Astrocyte (in vitro differentiated cells and primary cell): ENCODE measurements around the gene SERPINB13. TPM values are rescaled to one million over a fixed set of nuclear protein-coding genes. Genes with fewer than 3 reads are reported as not detected.

Source experiments
- DNase-seq: peaks from one replicate; pipeline ENCODE4 v3.0.0-alpha.2; 2010; ENCODE audit warnings: low read depth
- FAIRE-seq: peaks from 2 replicates; lab custom pipeline; 2011; peaks lifted over from hg19 to GRCh38; lab: Jason Lieb, UNC
- H2AFZ ChIP-seq: 2 replicates; pipeline ENCODE4 v1.6.0; 2012; ENCODE audit warnings: low read depth, low read length, inconsistent platforms
- H3K27ac ChIP-seq: 2 replicates; pipeline ENCODE4 v1.5.1; 2011; ENCODE audit warnings: low read depth, low read length, inconsistent platforms
- H3K27me3 ChIP-seq: 2 replicates; pipeline ENCODE4 v1.6.0; 2011; ENCODE audit warnings: low read length, inconsistent platforms; ENCODE audit not compliant: insufficient read depth
- H3K36me3 ChIP-seq: 2 replicates; pipeline ENCODE4 v1.5.1; 2011; ENCODE audit warnings: low read length, inconsistent platforms; ENCODE audit not compliant: insufficient read depth
- H3K4me1 ChIP-seq: 2 replicates; pipeline ENCODE4 v1.5.1; 2011; ENCODE audit warnings: low read length, inconsistent platforms; ENCODE audit not compliant: insufficient read depth
- H3K4me2 ChIP-seq: 2 replicates; pipeline ENCODE4 v1.6.0; 2012; ENCODE audit warnings: low read length, inconsistent platforms
- H3K4me3 ChIP-seq: 2 replicates; pipeline ENCODE4 v1.5.1; 2011; ENCODE audit warnings: low read depth, mild to moderate bottlenecking, low read length, inconsistent platforms; ENCODE audit not compliant: insufficient read depth
- H3K79me2 ChIP-seq: 2 replicates; pipeline ENCODE4 v1.6.0; 2012; ENCODE audit warnings: mild to moderate bottlenecking, low read length, inconsistent platforms; ENCODE audit not compliant: insufficient read depth
- H3K9ac ChIP-seq: 2 replicates; pipeline ENCODE4 v1.6.0; 2012; ENCODE audit warnings: mild to moderate bottlenecking, low read length, inconsistent platforms
- H3K9me3 ChIP-seq: 2 replicates; pipeline ENCODE4 v1.5.1; 2012; ENCODE audit warnings: low read depth, mild to moderate bottlenecking, low read length, inconsistent platforms; ENCODE audit not compliant: insufficient read depth
- H4K20me1 ChIP-seq: 2 replicates; pipeline ENCODE4 v1.6.0; 2012; ENCODE audit warnings: low read length, inconsistent platforms; ENCODE audit not compliant: insufficient read depth
- H3K27ac Mint-ChIP-seq: one replicate; pipeline ENCODE4 v1.8.0; 2021; ENCODE audit warnings: mild to moderate bottlenecking, mixed read lengths; ENCODE audit not compliant: unreplicated experiment
- H3K27me3 Mint-ChIP-seq: one replicate; pipeline ENCODE4 v1.8.0; 2021; ENCODE audit warnings: low read depth, mixed read lengths; ENCODE audit not compliant: unreplicated experiment
- H3K36me3 Mint-ChIP-seq: one replicate; pipeline ENCODE4 v1.8.0; 2021; ENCODE audit warnings: low read depth, mixed read lengths; ENCODE audit not compliant: unreplicated experiment
- H3K4me1 Mint-ChIP-seq: one replicate; pipeline ENCODE4 v1.8.0; 2021; ENCODE audit warnings: low read depth, mixed read lengths; ENCODE audit not compliant: unreplicated experiment
- H3K4me3 Mint-ChIP-seq: one replicate; pipeline ENCODE4 v1.8.0; 2021; ENCODE audit warnings: mild to moderate bottlenecking, moderate library complexity, mixed read lengths; ENCODE audit not compliant: unreplicated experiment
- H3K9me3 Mint-ChIP-seq: one replicate; pipeline ENCODE4 v1.8.0; 2021; ENCODE audit warnings: mild to moderate bottlenecking, mixed read lengths; ENCODE audit not compliant: unreplicated experiment
- CTCF ChIP-seq: IDR thresholded peaks from 2 replicates; pipeline ENCODE4 v1.5.1; 2011; ENCODE audit warnings: low read depth, mild to moderate bottlenecking, inconsistent platforms, low read length, moderate library complexity; ENCODE audit not compliant: insufficient read depth
- EZH2 ChIP-seq: IDR thresholded peaks from 2 replicates; pipeline ENCODE4 v1.6.1; 2012; ENCODE audit warnings: mild to moderate bottlenecking, low read length, inconsistent platforms; ENCODE audit not compliant: insufficient read depth
- total RNA-seq: library from RNA; stranded (reverse); gene quantifications from 2 replicates; pipeline ENCODE4 v1.2.1, GENCODE V29; 2021

Gene SERPINB13
- total RNA-seq, 1 donor from 2014 or later, result not detected

GRCh38 chr18:63542069-63542468 is 45.1 kb upstream of the SERPINB13 start, which contains the start of gene SERPINB12:
SERPINB12 (plus strand) TSS chr18:63542369; CDS start chr18:63556160, 13,791 bp downstream.
- H3K36me3 Mint-ChIP-seq, result no peaks in the 10 kb centered on the region
- H3K4me3 Mint-ChIP-seq, result no peak within 1 kb of the TSS
- Histone ChIP-seq H4K20me1 (no peaks in the 10 kb centered on the region), H3K9ac (no peak within 1 kb of the TSS), H2AFZ (no peak within 1 kb of the TSS), H3K4me2 (no peak within 1 kb of the TSS), H3K27me3 (no peaks in the 10 kb centered on the region), H3K36me3 (no peaks in the 10 kb centered on the region), H3K4me1 (no peaks in the 10 kb centered on the region), H3K9me3 (no peaks in the 10 kb centered on the region), H3K79me2 (no peaks in the 10 kb centered on the region), H3K4me3 (no peak within 1 kb of the TSS), H3K27ac (no peak within 1 kb of the TSS)
- TF ChIP-seq EZH2, result no peak
- no peak for TF ChIP-seq CTCF
- H3K9me3 Mint-ChIP-seq, result no peaks in the 10 kb centered on the region
- DNase-seq (no peak), FAIRE-seq (no peak)
- no peak within 1 kb of the TSS for H3K27ac Mint-ChIP-seq
- peaks cover 6% of the 10 kb centered on the region for H3K4me1 Mint-ChIP-seq
- H3K27me3 Mint-ChIP-seq, result no peaks in the 10 kb centered on the region

- Mint-ChIP-seq H3K4me3 (no peak overlapping the region), H3K27me3 (no peaks in the 10 kb centered on the region), H3K36me3 (no peaks in the 10 kb centered on the region), H3K27ac (no peak overlapping the region), H3K4me1 (peaks cover 6% of the 10 kb centered on the region), H3K9me3 (no peaks in the 10 kb centered on the region)
- Histone ChIP-seq H3K4me3 (no peak overlapping the region), H4K20me1 (no peaks in the 10 kb centered on the region), H3K27ac (no peak overlapping the region), H3K4me2 (no peak overlapping the region), H2AFZ (no peak overlapping the region), H3K9ac (no peak overlapping the region), H3K9me3 (no peaks in the 10 kb centered on the region), H3K36me3 (no peaks in the 10 kb centered on the region), H3K79me2 (no peaks in the 10 kb centered on the region), H3K4me1 (no peaks in the 10 kb centered on the region), H3K27me3 (no peaks in the 10 kb centered on the region)
- TF ChIP-seq CTCF (no peak), EZH2 (no peak)
- no peak for DNase-seq
- FAIRE-seq, result no peak
Measured at GRCh38 chr18:63544017-63544416, 43.1 kb upstream of the SERPINB13 start.

GRCh38 chr18:63545000-63545399 is 42.1 kb upstream of the SERPINB13 start:
- Mint-ChIP-seq H3K9me3 (no peaks in the 10 kb centered on the region), H3K36me3 (no peaks in the 10 kb centered on the region), H3K4me1 (peaks cover under 1% of the 10 kb centered on the region), H3K27ac (no peak overlapping the region), H3K27me3 (no peaks in the 10 kb centered on the region), H3K4me3 (no peak overlapping the region)
- H3K27me3 ChIP-seq, result no peaks in the 10 kb centered on the region
- no peak overlapping the region for H3K4me3 ChIP-seq
- no peaks in the 10 kb centered on the region for H3K79me2 ChIP-seq
- no peaks in the 10 kb centered on the region for H4K20me1 ChIP-seq
- no peaks in the 10 kb centered on the region for H3K9me3 ChIP-seq
- no peak overlapping the region for H2AFZ ChIP-seq
- no peaks in the 10 kb centered on the region for H3K36me3 ChIP-seq
- H3K27ac ChIP-seq, result no peak overlapping the region
- TF ChIP-seq CTCF, result no peak
- no peak for TF ChIP-seq EZH2
- no peak for FAIRE-seq
- no peak overlapping the region for H3K9ac ChIP-seq
- no peak overlapping the region for H3K4me2 ChIP-seq
- H3K4me1 ChIP-seq, result no peaks in the 10 kb centered on the region
- DNase-seq, result no peak
